ENCODE measurements around the gene TPST2. TPM values are rescaled to one million over a fixed set of nuclear protein-coding genes. Genes with fewer than 3 reads are reported as not detected.

The TPST2 gene
- total RNA-seq, 1 experiment from 2014 or later: 8.2 TPM

DNA sequence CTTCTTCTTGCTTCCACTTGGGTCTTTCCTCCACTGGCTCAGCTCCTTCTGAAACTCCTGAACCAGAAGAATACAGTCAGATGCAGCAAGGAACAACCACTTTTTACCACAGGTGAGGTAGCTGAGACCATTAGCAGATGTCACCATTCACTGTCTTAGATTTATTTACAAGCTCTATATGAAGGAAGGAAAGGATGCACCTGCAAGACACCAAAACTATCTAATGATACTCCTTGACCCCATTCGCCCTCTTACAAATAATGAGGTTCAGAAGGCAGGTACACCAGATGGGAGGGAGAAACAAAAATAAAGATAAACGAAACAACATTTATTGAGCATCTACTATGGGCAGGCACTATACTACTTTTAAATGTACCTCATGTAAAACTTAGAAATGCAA lies 87.9 kb downstream of the TPST2 start:
- Histone ChIP-seq H3K27ac (ENCODE audit: low read depth, low read length, poor library complexity, severe bottlenecking) (no peak overlapping the region), H3K9me3 (ENCODE audit: low read depth, low read length, poor library complexity, severe bottlenecking) (no peaks in the 10 kb centered on the region), H3K4me3 (ENCODE audit: low read depth, low read length, poor library complexity, severe bottlenecking) (no peak overlapping the region), H3K27me3 (replicated peaks; ENCODE audit: insufficient read depth, low read depth, low read length, poor library complexity) (no peaks in the 10 kb centered on the region), H3K36me3 (ENCODE audit: insufficient read depth, low read length, poor library complexity, severe bottlenecking) (peaks cover 75% of the 10 kb centered on the region), H3K4me1 (ENCODE audit: insufficient read depth, low read length, poor library complexity, severe bottlenecking) (no peaks in the 10 kb centered on the region)
- no peak for DNase-seq (ENCODE audit: low spot score)
- ChIA-PET CTCF (interaction anchor here (0.5 to 0.6 kb wide), 2 partner anchors 67 to 73 kb away, joined by 3 read pairs; partner anchors contain the start of gene ASPHD2), POLR2A (ENCODE audit: low non-redundant PET) (no interaction called here)
- BruUV-seq (replicated peaks): no TSS peak
- no peak for TF ChIP-seq EZH2 (IDR thresholded peaks at IDR 0.05; ENCODE audit: borderline replicate concordance, low read depth, low read length, poor library complexity, severe bottlenecking)
- TF ChIP-seq CTCF (conservative IDR thresholded peaks at IDR 0.05; ENCODE audit: low read depth, low read length): no peak
- intact Hi-C loops (cut with micrococcal nuclease; ENCODE audit: unreplicated experiment): no loop called here

GRCh38 chr22:26499188-26499703 lies 90.7 kb downstream of the TPST2 start:
- no peak overlapping the region for H3K27ac ChIP-seq (ENCODE audit: low read depth, low read length, poor library complexity, severe bottlenecking)
- POLR2A ChIA-PET (ENCODE audit: low non-redundant PET): no interaction called here
- intact Hi-C loops (cut with micrococcal nuclease; ENCODE audit: unreplicated experiment): no loop called here

GRCh38 chr22:26496456-26496855 lies 93.5 kb downstream of the TPST2 start:
- no peaks in the 10 kb centered on the region for H3K27me3 ChIP-seq (replicated peaks; ENCODE audit: insufficient read depth, low read depth, low read length, poor library complexity)

More at GRCh38 chr22:26499188-26499703, 90.7 kb downstream of the TPST2 start:
- H3K36me3 ChIP-seq (ENCODE audit: insufficient read depth, low read length, poor library complexity, severe bottlenecking): peaks cover 78% of the 10 kb centered on the region
- H3K27me3 ChIP-seq (replicated peaks; ENCODE audit: insufficient read depth, low read depth, low read length, poor library complexity): no peaks in the 10 kb centered on the region
- no TSS peak for BruUV-seq (replicated peaks)
- CTCF ChIA-PET: no interaction called here
- no peak overlapping the region for H3K4me3 ChIP-seq (ENCODE audit: low read depth, low read length, poor library complexity, severe bottlenecking)
- TF ChIP-seq EZH2 (IDR thresholded peaks at IDR 0.05; ENCODE audit: borderline replicate concordance, low read depth, low read length, poor library complexity, severe bottlenecking) (no peak), CTCF (conservative IDR thresholded peaks at IDR 0.05; ENCODE audit: low read depth, low read length) (no peak)
- no peaks in the 10 kb centered on the region for H3K9me3 ChIP-seq (ENCODE audit: low read depth, low read length, poor library complexity, severe bottlenecking)
- H3K4me1 ChIP-seq (ENCODE audit: insufficient read depth, low read length, poor library complexity, severe bottlenecking): no peaks in the 10 kb centered on the region
- no peak for DNase-seq (ENCODE audit: low spot score)

More at GRCh38 chr22:26496456-26496855, 93.5 kb downstream of the TPST2 start:
- BruUV-seq (replicated peaks): no TSS peak
- TF ChIP-seq EZH2 (IDR thresholded peaks at IDR 0.05; ENCODE audit: borderline replicate concordance, low read depth, low read length, poor library complexity, severe bottlenecking) (no peak), CTCF (conservative IDR thresholded peaks at IDR 0.05; ENCODE audit: low read depth, low read length) (no peak)
- Histone ChIP-seq H3K27ac (ENCODE audit: low read depth, low read length, poor library complexity, severe bottlenecking) (no peak overlapping the region), H3K4me3 (ENCODE audit: low read depth, low read length, poor library complexity, severe bottlenecking) (no peak overlapping the region), H3K9me3 (ENCODE audit: low read depth, low read length, poor library complexity, severe bottlenecking) (no peaks in the 10 kb centered on the region), H3K4me1 (ENCODE audit: insufficient read depth, low read length, poor library complexity, severe bottlenecking) (no peaks in the 10 kb centered on the region), H3K36me3 (ENCODE audit: insufficient read depth, low read length, poor library complexity, severe bottlenecking) (peaks cover 78% of the 10 kb centered on the region)
- POLR2A ChIA-PET (ENCODE audit: low non-redundant PET): no interaction called here
- CTCF ChIA-PET: no interaction called here
- intact Hi-C loops (cut with micrococcal nuclease; ENCODE audit: unreplicated experiment): no loop called here
- DNase-seq (ENCODE audit: low spot score): no peak

Measured in A673 (cell line).